Femur (tissue), 1 donor: ENCODE measurements around the gene STT3A.

Experiments used
- DNase-seq: peaks from one replicate; pipeline ENCODE4 v3.0.0-alpha.2; 2017

The STT3A gene

DNA sequence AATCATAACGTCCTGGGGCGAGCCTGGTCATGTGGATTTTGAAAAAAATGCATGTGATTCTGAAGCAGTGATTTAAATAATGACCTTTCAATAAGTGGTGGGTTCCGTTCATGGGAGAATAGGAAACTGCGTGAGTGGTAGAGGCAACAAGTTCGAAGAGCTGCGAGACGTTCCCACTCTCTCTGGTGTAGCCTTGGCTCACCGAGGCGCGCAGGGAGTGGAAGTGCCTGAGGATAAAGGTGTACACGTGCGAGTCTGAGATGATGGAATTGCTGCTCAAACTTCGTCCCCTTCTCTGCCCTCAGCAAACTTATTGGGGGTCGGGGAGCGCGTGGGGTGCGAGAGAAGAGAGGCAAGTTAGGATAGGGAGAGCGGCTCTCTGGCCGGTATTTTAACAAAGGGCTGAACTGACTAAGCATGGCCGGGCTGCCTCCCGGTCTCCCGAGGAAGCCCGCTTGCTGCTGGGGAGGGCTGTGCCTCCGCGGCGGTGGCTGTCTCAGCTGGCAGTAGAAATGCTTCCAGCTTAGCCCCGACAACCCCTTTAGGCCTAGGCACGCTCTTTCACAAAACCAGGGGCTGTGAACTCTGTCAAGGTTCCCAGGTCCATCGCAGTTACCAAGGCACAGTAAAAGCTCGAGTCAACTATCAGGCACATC is 875 bp upstream of the STT3A start:
- no peak for DNase-seq

DNA sequence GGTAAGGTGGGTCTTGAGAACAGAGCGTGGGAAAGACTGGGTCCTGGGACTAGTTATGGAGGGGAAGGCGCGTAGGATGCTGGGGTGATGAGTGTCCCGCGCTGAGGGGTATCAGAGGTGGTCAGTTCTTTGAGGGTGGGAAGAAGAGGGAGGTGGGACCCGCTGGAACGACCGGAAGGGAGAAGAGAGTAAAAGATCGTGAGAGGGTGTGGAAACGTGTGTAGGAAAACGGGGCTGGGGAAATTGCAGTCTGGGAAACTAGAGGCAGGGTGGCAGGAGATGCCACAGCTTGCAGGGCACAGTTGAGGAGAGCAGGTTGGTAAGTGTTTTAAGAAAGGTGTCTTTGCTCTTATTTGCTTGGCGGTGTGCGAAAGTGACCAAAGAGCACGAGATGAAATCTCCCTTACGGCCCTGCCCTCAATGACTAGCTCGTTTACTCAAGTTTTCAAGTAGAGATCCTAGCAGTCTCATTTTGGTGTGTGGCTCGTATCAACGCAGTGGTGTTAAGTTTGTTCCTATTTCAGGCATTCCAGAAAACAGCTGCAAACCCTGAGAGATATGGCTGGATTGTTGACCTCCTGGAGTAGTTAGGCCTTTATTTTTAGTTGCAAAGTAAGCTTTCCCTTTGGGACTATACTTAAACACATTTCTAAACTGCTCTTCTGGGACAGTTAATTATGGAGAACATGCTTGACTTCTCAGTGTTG is 615 bp downstream of the STT3A start:
- DNase-seq: no peak

DNA sequence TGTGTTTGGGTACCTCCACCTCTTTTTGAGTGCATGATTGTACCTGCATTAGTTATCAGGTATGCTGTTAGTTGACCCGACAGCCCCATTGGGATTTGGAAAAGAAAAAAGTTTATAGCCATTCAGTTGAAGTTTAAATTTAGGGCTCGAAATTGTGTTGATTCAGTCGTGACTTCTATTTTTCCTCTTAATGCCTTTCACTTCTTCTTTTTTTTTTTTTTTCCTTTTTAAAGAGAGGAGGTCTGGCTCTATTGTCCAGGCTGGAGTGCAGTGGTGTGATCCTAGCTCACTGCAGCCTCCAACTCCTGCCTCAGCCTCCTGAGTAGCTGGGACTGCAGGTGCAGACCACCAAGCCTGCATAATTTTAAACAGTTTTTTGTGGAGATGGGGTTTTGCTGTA is 2.3 kb downstream of the STT3A start:
- DNase-seq: no peak

DNA sequence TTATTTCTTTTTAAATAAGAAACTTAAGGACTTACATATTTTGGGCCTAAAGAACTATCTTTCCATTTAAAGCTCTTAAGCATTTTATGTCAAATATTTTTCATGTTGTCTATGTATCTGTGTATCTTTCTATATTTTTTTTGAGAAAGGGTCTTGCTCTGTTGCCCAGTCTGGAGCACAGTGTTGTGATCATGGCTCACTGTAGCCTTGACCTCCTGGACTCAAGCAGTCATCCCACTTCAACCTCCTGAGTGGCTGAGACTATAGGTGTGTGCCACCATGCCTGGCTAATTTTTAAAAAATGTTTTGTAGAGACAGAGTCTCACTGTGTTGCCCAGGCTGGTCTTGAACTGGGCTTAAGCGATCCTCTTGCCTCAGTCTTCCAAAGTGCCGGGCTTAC is 8.0 kb downstream of the STT3A start:
- no peak for DNase-seq

DNA sequence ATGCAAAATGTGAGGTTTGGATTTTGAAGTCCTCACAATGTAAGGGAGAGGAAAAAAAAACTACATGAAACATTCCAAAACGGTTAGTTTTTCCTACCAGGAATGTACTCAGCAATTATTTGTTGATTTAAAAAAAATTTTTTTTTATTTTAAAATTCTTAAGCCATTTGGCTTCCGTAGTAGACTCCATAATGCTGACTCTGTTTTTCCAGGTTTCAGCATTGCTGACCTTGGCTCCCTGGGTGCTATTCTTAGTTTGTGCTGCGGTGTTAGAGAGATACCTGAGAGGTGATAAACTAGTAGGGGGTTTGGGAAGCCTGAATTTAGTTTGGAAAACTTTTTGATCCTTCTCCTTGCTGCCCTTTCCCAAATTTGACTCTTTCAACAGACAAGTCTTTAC is 10.6 kb downstream of the STT3A start:
- no peak for DNase-seq

DNA sequence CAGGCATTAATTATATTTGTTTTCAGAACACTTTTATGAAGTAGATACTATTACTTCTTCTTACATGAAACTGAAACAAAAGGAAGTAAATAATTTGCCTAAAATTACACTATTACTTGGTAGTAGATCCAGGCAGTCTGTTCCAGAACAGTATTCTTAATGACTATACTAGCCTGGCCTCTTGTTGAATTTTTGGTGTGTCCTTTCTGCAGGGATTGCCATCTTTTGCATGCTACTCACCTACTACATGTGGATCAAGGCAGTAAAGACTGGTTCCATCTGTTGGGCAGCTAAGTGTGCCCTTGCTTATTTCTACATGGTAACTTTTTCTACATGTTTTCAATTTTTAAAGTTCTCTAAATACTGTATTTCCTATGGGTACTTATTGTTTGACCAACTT is 12.8 kb downstream of the STT3A start:
- no peak for DNase-seq

DNA sequence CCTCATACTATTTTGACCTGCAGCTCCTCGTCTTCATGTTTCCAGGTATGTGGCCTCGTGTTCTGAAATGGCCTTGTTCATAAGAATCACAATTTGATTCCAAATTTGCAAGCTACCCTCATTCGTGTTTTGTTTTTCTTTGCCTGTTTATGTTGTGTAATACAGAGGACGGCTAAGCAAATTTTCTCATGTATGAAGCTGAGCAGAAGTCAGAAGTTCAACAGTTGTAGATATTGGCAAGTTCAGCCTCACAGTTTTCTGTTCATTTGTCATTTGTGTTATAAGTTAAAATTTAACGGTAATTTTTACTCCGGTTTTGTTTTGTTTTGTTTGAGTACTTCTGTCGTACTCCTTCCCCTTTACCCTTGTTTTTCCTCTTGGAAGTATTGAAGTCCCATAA is 16.9 kb downstream of the STT3A start:
- DNase-seq: no peak

DNA sequence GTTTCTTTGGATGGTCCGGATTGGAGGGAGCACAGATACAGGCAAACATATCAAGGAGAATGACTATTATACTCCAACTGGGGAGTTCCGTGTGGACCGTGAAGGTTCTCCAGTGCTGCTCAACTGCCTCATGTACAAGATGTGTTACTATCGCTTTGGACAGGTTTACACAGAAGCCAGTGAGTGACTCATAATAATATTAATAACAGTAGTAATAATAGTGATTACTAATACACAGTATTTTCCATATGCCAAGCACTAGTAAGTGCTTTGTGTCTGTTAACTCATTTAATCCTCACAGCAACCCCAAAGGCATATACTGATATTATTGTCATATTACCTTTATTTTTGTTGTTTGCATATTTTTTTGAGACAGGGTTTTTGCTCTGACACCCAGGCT is 25.7 kb downstream of the STT3A start:
- DNase-seq: no peak

DNA sequence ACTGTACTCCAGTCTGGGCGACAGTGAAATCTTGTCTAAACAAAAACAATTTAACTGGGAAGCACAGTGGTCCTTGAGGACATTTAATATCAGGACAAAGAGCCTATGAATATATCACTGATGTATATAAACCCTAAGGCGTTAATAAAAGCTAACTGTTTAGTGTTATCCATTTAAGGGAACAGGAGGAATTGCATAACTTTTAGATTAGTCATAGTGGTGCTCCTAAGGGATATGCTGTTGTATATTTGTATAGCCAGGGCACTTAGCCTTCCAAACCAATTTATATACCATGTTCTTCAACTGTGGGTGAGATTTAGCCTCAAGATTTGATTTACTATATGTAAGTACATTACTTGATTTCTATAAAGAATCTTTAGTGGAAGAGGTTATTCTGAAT is 29.3 kb downstream of the STT3A start:
- no peak for DNase-seq

DNA sequence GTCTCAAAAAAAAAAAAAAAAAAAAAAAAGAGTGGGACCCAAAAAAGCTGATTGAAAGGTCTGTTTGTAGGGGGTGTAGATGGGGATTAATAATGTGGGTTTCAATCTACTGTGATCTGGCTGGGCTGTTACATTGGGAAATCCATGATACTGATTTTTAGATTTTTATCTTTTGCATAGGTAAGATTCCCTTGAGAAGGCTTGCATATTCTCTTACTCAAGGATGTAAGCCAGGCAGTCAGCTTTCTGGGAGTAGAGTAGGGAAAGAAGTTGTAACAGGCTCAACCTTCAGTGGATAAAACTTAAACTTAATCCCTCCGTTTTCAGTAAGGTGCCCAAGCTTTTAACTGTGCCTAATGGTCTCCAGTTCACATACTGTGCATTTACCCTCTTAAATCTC is 30.4 kb downstream of the STT3A start:
- DNase-seq: no peak

DNA sequence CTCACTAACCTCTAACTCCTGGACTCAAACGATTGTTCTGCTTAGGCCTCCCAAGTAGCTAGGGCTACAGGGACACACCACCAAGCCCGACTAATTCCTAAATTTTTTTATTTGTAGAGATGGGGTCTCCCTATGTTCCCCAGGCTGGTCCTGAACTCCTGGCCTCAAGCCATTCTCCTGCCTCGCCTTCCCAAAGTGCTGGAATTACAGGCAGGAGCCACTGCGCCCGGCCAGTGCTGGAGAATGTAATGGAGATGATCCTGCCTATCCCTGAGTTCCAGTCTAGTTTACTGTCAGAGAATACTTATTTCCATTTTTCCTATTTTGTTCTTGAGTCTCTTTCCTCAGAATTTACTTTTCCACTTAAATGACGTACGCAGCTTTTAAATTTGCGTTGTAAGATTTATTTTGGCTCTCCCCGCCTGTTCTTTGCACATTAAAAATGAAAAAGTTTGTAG is 32.1 kb downstream of the STT3A start, which contains the start of gene CHEK1:
Gene CHEK1, plus strand, starts transcription at position 408 of the 458 bp plus-strand sequence. CDS start 1,606 bp downstream, outside the sequence.
- DNase-seq: peak; percentile 25

DNA sequence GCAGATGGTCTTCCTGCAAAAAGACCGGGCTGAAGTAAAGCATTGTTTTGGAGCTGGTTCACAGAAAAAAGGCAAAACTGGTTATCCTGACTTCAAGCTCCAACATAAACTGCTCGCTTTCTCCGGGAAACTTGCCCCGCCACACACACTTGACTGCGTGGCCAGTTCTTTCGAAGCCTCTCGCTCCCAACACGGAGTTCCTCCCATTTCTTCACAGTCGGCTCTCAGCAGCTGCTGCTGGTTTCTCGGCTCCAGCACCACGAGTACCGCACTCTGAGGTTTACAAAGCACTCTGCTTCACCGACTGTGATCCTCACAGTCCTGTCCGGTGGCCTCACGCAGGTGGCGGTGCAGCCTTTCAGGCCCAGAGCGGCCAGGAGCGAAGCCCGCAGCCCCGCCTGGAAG is 32.6 kb downstream of the STT3A start:
- DNase-seq: no peak

DNA sequence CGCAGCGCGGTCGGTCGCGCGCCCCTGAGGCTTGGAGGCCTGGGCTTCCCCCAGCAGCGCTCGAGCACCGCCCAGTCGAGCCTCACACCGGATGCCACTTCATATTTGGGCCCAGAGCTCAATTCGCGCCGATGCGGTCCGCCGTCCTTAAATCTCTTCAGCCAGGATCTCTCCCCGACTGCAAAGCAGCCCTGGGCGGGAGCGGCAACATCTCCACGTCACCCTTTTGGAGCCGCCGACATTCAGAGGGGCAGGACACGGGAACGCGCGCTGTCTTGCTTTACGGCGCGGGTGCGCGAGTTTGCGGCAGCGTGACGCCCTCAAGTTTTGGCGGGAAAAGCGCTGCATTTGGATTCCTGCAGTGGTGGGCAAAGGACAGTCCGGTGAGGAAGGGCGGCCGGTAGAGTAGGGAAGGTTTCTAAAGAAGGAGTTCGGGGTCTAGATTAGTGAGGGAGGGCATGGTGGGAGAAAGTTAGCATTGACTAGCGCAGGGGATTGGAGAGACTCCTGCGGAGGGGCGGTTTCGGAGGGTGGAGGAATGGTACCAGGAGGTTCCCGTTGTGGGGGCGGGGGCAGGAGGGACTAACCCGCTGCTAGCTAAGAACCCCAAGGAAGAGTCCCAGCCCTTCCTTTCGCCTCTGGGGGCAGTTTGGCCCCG is 33.1 kb downstream of the STT3A start:
- DNase-seq: peak; percentile 94

DNA sequence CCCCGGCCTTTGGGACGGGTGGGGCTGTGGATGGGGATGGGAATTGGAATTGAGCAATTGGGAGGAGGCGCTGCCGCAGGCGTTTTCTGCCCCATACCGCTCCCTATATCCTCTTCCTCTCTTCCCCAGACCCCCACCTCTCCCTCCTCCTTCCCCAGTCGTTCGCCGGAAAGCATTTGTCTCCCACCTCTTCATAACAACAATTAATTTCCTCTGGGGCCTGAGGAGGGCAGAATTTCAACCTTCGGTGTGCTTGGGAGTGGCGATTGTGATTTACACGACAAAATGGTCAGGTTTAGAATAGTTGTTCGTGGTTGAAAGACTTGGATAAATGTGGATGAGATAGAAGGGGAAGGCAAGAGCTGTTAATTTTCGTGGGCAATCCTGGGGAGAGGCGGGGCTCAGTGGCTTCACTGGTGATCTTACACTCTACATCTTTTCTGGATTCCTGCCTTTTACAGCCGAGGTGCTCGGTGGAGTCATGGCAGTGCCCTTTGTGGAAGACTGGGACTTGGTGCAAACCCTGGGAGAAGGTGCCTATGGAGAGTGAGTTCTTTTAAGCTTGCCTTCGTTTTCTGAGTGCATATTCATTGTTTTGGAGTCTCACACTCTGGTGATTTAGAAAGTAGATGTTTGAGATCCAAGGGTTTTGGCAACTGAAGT is 33.8 kb downstream of the STT3A start:
- no peak for DNase-seq

DNA sequence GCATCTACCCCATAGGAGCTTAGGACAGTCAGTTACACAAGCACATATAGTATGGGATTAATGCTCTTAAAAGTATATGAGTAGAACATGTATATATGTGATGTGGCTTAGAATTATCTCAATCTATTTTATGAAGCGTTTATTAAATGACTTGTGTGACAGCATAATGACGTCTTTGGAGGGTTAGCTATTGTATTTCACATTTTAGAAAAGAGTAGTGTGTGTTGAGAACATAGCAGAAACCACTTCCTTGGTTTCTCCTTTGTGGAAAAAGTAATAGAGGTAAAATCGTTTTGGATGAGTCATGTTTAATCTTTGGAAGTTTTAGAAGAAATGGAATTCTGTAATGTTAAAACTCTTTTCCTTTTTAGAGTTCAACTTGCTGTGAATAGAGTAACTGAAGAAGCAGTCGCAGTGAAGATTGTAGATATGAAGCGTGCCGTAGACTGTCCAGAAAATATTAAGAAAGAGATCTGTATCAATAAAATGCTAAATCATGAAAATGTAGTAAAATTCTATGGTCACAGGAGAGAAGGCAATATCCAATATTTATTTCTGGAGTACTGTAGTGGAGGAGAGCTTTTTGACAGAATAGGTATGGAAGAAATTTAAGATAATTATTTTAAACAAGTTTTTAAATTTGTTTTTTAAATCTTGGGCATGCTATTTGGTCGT is 34.7 kb downstream of the STT3A start:
- DNase-seq: no peak

DNA sequence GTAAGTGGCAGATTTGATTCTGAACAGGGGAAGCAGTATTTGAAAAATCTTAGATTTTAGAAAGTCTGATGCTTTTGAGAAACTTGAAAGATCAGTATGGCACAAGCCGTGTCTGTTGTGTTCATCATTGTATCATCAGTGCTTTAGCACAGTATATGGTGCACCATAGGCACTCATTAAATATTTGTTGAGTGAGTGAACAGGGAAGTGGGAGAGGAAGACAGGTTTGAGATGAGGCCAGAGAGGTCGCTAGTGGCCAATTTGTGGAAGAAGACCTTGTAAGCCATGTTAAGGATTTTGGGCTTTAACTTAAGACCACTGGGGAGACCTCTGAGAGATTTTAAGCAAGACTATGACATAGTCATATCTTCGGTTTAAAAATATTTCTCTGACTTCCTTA is 45.2 kb downstream of the STT3A start:
- DNase-seq: no peak

DNA sequence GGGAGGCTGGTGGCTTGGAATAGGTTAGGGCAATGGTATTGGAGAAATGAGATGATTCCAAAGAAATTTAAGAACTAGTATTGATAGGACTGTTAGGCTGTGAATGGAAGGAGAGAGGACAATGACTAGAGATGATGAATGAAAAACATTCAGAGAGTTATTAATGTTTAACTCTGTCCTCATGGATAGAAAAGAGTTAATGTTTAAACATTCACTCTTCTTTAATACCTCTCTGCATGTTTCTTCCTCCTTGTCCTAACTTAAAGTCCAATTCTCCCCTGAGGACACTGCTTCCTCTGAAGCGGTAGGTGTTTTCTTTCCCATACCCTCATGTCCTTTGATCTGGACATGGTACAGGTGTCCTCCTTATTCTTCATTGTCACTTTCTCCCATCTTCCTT is 45.7 kb downstream of the STT3A start:
- DNase-seq: no peak

DNA sequence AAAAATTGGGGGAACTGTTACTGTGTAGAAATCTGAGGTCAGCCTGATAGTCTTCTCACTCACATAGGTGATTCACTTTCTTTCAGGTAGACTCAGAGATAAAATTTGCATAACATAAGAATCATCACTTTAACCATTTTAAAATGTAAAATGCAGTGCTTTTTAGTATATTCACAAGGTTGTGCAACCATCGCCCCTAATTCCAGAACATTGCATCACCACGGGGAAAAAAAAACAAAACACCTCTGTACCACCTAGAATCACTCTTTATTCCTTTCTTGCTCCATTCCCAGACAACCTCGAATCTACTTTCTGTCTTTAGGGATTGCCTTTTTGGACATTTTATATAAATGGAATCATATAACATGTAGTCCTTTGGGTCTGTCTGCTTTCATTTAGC is 53.2 kb downstream of the STT3A start:
- no peak for DNase-seq

DNA sequence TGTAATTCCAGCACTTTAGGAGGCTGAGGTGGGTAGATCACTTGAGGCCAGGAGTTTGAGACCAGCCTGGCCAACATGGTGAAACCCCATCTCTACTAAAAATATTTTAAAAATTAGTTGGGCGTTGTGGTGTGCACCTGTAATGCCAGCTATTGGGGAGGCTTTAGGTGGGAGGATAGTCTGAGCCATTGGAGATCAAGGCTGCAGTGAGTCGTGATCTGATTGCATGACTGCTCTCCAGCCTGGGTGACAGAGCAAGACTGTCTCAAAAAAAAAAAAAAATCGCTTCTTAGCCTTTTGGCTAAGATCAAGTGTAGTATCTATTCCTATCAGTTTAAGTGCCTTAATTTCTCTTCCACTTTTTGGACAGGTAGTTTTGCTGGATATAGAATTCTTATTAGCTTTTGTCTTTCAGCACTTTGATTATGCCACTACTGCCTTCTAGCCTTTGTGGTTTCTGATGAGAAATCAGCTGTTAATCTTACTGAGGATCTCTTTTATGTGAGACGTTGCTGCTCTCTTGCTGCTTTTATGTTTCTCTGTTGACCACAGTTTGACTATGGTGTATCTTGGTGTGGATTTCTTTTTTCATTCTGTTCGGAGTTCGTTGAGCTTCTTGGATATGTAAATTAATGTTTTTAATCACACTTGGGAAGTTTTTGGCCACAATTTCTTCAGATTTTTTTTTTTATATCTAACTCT is 57.0 kb downstream of the STT3A start:
- DNase-seq: no peak

DNA sequence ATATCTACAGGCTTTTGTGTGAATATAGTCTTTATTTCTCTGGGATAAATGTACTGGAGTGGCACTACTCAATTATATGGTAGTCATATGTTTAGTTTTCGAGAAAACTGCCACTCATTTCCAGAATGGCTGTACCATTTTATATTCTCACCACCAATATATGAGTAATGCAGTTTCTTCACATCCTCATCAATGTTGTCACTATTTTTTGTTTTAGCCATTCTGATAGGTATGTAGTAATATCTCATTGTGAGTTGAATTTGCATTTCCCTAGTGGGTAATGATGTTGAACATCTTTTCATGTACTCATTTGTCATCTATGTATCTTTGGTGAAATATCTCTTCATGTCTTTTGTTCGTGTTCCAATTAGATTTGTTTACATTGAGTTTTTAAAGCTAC is 70.0 kb downstream of the STT3A start:
- no peak for DNase-seq

DNA sequence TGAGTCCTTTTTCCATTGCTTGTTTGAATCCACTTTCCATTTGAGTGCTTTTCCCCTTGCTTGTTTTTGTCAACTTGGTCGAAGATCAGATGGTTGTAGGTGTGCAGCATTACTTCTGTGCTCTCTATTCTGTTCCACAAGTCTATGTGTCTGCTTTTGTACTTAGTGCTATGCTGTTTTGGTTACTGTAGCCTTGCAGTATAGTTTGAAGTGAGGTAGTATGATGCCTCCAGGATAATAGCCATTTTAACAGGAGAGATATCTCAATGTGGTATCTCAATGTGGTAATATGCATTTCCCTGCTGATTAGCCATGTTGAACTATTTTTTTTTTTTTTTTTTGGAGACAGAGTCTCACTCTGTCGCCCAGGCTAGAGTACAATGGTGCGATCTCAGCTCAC is 71.3 kb downstream of the STT3A start:
- no peak for DNase-seq

DNA sequence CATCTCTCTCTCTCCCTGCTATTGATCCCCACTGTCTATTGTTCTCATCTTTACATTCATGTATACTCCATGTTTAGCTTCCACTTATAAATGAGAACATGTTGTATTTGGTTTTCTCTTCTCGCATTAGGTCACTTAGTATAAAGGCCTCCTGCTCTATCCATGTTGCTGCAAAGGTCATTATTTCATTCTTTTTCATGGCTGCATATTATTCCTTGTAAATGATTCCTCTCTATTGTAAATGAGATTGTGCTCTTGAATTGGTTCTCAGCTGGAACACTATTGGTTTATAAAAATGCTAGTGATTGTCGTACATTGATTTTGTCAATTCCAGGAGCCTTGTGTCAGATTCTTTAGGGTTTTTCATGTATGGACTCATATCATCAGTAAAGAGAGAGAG is 74.5 kb downstream of the STT3A start:
- no peak for DNase-seq
